Stimulated activated naive CD8-positive, alpha-beta T cell treated with anti-CD3 and anti-CD28 coated beads, Interleukin-15, amount 100 ng/mL, for 72 hours (primary cell): ENCODE measurements around the gene CDC45.
"Not testable (repeated sequence)": the region's sequence is repeated elsewhere in the genome, so short reads cannot be mapped to it uniquely, and the experiment has no call there.

Source experiments
- ATAC-seq: fragments of 150-1000 bp; cut with Tn5 transposase; 2 replicates; pipeline ENCODE4 v1.10.0; 2021; ENCODE audit warnings: mild to moderate bottlenecking, moderate library complexity
- DNase-seq, 2 donors: peaks; one replicate each; pipeline ENCODE4 v3.0.0; 2021 to 2022
- H3K27ac Mint-ChIP-seq, 2 donors: one replicate each; pipeline ENCODE4 v1.8.0; 2022; ENCODE audit warnings: mild to moderate bottlenecking in 2 of 2, mixed read lengths in 2 of 2, moderate library complexity in 2 of 2
- H3K27me3 Mint-ChIP-seq: one replicate; pipeline ENCODE4 v1.8.0; 2022; ENCODE audit warnings: mixed read lengths
- H3K4me1 Mint-ChIP-seq: one replicate; pipeline ENCODE4 v1.8.0; 2022; ENCODE audit warnings: mild to moderate bottlenecking, mixed read lengths
- H3K4me3 Mint-ChIP-seq, 2 donors: one replicate each; pipeline ENCODE4 v1.8.0; 2022; ENCODE audit warnings: mild to moderate bottlenecking in 2 of 2, mixed read lengths in 2 of 2, moderate library complexity in 1 of 2
- H3K9me3 Mint-ChIP-seq, 2 donors: one replicate each; pipeline ENCODE4 v1.8.0; 2022; ENCODE audit warnings: mixed read lengths in 2 of 2

CDC45 gene, protein sequence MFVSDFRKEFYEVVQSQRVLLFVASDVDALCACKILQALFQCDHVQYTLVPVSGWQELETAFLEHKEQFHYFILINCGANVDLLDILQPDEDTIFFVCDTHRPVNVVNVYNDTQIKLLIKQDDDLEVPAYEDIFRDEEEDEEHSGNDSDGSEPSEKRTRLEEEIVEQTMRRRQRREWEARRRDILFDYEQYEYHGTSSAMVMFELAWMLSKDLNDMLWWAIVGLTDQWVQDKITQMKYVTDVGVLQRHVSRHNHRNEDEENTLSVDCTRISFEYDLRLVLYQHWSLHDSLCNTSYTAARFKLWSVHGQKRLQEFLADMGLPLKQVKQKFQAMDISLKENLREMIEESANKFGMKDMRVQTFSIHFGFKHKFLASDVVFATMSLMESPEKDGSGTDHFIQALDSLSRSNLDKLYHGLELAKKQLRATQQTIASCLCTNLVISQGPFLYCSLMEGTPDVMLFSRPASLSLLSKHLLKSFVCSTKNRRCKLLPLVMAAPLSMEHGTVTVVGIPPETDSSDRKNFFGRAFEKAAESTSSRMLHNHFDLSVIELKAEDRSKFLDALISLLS

DNA sequence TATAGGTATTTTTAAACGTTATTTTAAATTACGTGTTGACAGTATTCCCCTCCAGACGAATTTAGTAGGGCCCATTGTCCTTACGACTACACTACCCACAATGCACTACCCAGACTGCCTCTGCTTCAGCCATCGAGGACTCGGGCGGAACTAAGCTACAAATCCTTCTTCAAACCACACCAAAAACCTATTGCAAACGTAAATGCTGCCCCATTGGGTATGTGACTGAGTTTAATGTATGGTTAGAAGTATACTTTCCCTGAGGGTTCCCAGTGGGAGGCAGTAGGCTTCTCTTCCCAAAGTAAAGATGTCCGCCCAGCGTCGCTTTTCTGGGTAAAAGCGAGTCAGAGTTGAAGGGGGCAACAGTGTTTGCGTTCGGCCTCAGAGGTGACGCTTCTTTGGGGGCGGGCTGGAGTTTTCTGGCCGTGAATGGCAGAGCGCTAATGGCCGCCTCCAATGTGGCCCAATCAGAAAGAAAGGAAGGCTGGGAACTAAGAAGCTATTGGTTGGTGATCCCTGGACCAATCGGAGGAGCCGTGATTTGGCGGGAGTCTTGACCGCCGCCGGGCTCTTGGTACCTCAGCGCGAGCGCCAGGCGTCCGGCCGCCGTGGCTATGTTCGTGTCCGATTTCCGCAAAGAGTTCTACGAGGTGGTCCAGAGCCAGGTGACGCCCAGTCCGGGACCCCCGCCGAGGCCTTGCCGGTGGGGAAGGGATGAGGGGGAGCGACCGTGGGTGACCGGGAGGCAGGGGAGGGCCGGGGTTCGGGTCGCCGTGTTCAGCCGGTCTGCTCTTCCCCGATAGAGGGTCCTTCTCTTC lies at the start of gene CDC45:
Gene CDC45, plus strand, starts transcription at position 566 of the 818 bp plus-strand sequence. Its CDS starts 49 bp downstream, at position 615.
- H3K27ac Mint-ChIP-seq, result peak within 1 kb of the TSS; percentile 100
- ATAC-seq (peak; percentile 95), DNase-seq (peak; percentile 93 to 96)
- peak within 1 kb of the TSS; percentile 98 to 99 for H3K4me3 Mint-ChIP-seq
- H3K4me1 Mint-ChIP-seq, result peaks cover 47% of the 10 kb centered on the region
- H3K27me3 Mint-ChIP-seq, result no peaks in the 10 kb centered on the region
- H3K9me3 Mint-ChIP-seq, result no peaks in the 10 kb centered on the region

DNA sequence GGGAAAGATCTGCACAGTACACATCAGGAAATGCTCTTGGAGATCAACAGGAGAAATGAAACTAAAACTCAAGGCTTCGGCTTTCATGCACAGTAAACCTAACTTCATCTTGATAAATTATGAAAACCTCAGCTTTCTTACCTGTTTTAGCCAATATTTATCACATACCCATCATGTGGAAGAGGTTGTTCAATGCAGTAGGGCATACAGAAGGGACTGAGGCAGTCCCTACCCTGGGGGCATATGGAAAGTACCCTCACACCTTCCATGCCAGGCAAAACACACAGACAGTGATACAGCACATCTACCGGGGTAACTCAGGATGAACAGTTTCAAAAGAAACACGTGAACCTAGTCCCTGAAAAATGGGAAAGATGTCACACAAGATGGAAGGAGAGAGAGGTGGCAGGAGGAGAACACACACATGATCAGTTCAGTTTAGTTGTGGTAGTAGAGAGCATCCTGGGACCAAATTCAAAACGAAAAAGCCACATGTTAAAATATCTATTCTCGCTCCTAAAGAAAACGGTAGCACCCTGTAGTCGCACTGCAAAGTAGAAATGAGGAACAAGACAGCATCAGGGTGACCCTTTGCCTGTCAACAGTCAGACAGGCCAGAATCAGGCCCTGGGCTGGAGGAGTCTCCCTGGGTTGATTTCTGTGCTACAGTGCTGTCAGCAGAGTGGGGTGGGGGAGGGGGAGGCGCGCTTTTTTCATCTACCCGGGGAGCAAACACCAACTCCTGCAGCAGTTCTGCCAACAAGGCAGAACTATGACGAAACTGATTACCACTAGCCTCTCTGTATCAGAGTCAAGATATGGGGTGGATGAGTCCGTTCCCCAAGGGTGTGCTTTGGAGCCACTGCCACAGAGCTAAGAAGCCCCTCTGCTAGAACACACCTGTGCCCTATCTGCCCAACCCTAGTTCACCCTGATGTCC lies 49.5 kb upstream of the CDC45 start:
- DNase-seq (peak in 1 of 2 donors; percentile 29), ATAC-seq (peak; percentile 4)
- Mint-ChIP-seq H3K4me1 (peaks cover 54% of the 10 kb centered on the region), H3K4me3 (peak overlapping the region; percentile 92 to 95), H3K27me3 (no peaks in the 10 kb centered on the region), H3K27ac (peak overlapping the region; percentile 89 to 96), H3K9me3 (no peaks in the 10 kb centered on the region)

DNA sequence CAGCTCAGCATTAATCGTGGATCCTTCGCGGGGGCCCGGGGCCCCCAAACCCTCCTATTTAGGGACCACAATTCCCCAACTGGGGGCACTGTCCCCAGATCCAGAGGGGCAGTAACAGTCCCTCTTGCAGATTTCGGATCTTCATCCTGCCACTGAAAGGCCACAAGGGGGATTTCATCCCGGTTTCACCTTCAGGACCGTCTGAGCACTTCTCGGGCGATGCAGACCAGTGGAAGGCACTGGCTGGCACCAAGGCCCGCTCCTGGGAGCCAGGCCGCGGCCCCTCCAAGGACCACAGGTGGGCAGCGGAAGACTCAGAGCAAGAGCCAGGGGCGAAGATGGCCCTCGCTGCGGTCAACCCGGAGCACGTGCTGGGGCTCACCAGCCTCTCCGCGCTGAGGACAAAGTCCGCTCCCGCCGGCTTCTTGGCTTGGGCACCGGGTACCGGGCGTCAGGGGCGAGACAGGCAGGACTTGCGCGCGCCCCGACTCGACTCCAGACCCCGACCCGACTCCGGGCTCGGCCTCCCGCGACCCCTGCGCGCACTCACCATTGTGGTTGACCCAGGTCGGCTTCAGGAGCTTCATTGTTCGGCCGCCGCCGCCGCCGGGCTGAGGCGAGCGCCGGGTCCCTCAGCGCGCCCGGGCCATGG lies 48.7 kb upstream of the CDC45 start:
- Mint-ChIP-seq H3K27me3 (no peaks in the 10 kb centered on the region), H3K27ac (peak overlapping the region; percentile 89 to 96), H3K9me3 (no peaks in the 10 kb centered on the region), H3K4me1 (peaks cover 54% of the 10 kb centered on the region), H3K4me3 (peak overlapping the region; percentile 92 to 95)
- peak; percentile 31 to 45 for DNase-seq
- no peak for ATAC-seq

DNA sequence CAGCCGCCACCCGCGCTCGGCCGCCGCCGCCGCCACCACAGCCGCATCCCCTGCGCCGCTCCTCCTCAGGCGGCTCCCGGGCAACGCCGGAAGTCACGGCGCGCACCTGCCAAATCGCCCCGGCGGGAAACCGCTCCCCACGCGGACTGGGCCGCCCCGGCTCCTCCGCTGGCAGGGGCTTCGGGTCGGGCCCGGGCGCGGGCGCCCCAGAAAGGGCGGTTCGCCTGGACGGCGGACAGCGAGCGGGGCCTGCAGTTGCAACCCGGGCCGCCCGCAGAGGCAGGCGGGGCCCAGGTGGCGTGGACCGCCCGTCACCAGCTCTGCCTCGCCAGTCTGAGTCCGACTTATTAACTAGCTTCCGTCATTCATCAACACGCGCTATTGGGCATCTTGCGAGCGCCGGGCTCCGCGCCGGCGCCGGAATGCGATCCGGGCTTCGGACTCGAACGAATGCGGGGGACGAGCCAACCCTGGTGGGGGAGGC lies 48.0 kb upstream of the CDC45 start, which contains the start of gene HIRA:
Gene HIRA, minus strand, starts transcription at position 85 of the 484 bp plus-strand sequence. CDS start 257 bp downstream, outside the sequence.
- Mint-ChIP-seq H3K27me3 (no peaks in the 10 kb centered on the region), H3K4me3 (peak within 1 kb of the TSS; percentile 92 to 95), H3K27ac (peak within 1 kb of the TSS; percentile 94 to 98), H3K9me3 (no peaks in the 10 kb centered on the region), H3K4me1 (peaks cover 54% of the 10 kb centered on the region)
- ATAC-seq, result peak; percentile 76
- peak; percentile 89 to 93 for DNase-seq

DNA sequence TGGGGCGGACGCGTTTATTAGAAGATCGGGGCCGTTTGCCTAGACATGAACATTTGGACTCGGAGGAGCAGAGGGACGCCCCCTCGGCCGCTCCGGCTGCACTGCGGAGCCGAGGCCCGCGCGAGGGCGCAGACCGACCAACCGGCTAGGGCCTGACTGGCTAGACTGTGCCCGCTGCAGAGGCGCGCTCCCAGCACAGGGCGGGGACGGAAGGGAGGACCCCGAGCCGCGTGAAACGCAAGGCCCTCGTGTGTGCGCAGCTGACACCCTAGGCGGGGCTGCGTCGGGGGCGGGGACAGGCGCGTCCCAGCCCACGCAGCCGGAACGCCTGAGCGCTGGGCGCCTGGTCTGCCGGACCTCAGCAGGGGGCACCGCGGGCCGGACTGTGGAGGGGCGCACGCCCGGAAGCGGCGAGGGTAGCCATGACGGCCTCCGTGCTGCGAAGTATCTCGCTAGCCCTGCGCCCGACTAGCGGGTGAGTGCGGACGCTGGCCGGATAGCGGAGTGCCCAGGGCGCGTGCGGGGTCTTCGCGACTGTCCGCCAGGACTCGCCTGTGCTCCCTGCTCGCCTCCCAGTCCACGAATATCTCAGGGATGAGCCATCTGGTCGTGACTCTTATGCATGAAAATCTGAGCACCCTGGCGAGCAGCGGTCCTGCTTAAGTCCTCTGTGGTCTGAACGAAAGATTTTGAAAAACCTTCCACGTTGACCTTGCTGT lies 47.4 kb upstream of the CDC45 start, which contains the start of gene MRPL40:
Gene MRPL40, plus strand, starts transcription at position 413 of the 719 bp plus-strand sequence. Its CDS starts 10 bp downstream, at position 423.
- no peaks in the 10 kb centered on the region for H3K9me3 Mint-ChIP-seq
- DNase-seq, result peak; percentile 91 to 93

DNA sequence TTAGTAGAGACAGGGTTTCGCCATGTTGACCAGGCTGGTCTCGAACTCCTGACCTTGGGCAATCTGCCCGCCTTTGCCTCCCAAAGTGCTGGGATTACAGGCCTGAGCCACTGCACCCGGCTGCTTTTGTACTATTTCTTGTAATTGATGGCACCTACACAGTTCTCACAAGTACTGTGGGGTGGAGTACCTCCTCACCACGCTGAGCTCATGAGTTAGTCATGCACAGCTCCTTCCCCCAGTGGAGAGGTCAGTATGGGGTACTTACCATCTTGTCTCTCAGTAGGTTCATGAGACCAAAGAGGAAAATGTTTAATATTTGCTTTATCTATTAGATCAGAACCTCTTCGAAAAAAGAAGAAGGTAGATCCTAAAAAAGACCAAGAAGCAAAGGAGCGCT lies 45.3 kb upstream of the CDC45 start:
- peak overlapping the region; percentile 25 to 63 for H3K27ac Mint-ChIP-seq
- ATAC-seq, result no peak

More for the DNA sequence above, 47.4 kb upstream of the CDC45 start, which contains the start of gene MRPL40:
- Mint-ChIP-seq H3K27ac (peak within 1 kb of the TSS; percentile 94 to 98), H3K4me3 (peak within 1 kb of the TSS; percentile 92 to 95), H3K4me1 (peaks cover 50% of the 10 kb centered on the region), H3K27me3 (no peaks in the 10 kb centered on the region)
- peak; percentile 93 for ATAC-seq

DNA sequence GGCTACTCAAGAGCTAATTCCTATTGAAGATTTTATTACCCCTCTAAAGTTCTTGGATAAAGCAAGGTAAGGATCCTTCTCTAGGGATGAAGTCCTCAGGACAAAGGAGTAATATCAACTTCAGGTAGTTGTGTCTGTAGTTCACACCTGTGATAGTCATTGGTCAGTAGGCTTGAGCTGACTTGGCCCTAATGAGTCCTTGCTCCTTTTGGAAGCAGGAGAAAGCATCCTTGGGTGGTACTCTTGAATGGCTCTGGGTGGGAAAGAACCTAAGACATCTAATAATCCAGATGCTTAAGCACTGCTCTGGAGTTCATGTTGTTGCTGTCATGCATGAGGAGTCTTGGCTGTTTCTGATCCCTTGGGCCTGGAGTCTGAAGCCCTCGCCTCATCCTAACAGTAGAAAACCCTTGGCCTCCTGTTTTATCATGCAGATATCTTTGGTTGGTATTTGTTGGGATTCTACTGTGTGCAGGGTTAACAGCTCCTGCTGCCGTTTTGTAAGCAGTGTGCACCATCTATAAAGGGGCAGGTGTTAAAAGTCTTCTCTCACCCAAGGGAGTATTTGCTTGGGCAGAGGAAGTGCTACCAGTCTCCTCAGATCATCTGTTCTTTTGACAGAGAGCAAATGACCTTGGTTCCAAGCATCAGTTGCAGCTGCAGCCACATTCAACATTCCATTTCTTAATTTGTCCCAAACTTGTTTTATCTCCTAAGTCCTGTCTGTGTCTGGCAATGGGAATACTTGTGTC lies 44.7 kb upstream of the CDC45 start:
- H3K9me3 Mint-ChIP-seq, result no peaks in the 10 kb centered on the region
- no peak overlapping the region for H3K4me3 Mint-ChIP-seq
- ATAC-seq (no peak), DNase-seq (no peak)
- H3K27me3 Mint-ChIP-seq, result no peaks in the 10 kb centered on the region
- H3K27ac Mint-ChIP-seq, result no peak overlapping the region
- H3K4me1 Mint-ChIP-seq, result peaks cover 36% of the 10 kb centered on the region

More for the DNA sequence above, 45.3 kb upstream of the CDC45 start:
- DNase-seq, result peak in 1 of 2 donors; percentile 11
- H3K4me1 Mint-ChIP-seq, result peaks cover 42% of the 10 kb centered on the region
- peak overlapping the region; percentile 92 to 95 for H3K4me3 Mint-ChIP-seq
- H3K9me3 Mint-ChIP-seq, result no peaks in the 10 kb centered on the region
- H3K27me3 Mint-ChIP-seq, result no peaks in the 10 kb centered on the region

DNA sequence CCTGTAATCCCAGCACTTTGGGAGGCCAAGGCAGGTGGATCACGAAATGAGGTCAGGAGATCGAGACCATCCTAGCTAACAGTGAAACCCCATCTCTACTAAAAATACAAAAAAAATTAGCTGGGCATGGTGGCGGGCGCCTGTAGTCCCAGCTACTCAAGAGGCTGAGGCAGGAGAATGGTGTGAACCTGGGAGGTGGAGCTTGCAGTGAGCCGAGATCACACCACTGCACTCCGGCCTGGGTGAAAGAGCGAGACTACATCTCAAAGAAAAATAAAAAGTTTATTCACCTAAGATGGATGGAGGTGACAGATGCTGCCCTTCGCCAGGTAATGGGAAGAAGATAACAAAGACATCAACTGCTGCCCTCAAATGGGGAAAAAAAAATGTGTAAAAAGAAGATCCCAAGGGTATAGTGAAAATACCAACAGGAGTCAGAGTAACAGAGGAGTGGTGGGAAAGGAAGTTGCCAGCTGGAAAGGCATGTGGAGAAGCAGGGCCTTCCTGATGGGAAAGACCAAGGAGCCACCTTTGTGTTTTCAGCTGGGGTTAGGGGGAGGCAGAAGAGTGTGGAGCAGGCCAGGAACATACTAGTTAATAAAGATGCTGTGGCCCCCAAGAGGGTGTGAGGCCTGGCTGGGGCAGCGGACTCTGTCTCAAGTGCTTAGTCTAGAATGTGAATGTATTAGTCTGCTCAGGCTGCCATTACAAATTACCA lies 43.1 kb upstream of the CDC45 start:
- not testable (repeated sequence) for H3K9me3 Mint-ChIP-seq, H3K27me3 Mint-ChIP-seq, H3K4me3 Mint-ChIP-seq, ATAC-seq, DNase-seq
- Mint-ChIP-seq H3K4me1 (peaks cover 35% of the 10 kb centered on the region), H3K27ac (peak overlapping the region in 1 of 2 donors; percentile 74)

DNA sequence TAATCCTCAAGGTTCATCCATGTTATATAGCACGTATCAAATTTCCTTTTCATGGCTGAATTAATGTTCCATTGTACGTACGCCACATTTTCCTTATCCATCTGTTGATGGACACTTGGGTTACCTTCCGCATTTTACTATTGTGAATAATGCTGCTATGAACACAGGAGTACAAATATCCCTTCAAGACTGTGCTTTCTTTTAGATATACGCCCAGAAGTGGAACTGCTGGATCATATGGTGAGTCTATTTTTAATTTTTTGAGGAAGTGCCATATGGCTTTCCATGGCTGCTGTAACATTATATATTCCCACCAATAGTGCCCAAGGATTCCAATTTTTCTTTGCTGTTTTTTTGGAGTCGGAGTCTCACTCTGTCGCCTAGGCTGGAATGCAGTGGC lies 41.4 kb upstream of the CDC45 start:
- DNase-seq (no peak), ATAC-seq (no peak)
- no peaks in the 10 kb centered on the region for H3K9me3 Mint-ChIP-seq
- peak overlapping the region in 1 of 2 donors; percentile 7 for H3K27ac Mint-ChIP-seq
- no peak overlapping the region for H3K4me3 Mint-ChIP-seq
- H3K27me3 Mint-ChIP-seq, result no peaks in the 10 kb centered on the region
- peaks cover 30% of the 10 kb centered on the region for H3K4me1 Mint-ChIP-seq

DNA sequence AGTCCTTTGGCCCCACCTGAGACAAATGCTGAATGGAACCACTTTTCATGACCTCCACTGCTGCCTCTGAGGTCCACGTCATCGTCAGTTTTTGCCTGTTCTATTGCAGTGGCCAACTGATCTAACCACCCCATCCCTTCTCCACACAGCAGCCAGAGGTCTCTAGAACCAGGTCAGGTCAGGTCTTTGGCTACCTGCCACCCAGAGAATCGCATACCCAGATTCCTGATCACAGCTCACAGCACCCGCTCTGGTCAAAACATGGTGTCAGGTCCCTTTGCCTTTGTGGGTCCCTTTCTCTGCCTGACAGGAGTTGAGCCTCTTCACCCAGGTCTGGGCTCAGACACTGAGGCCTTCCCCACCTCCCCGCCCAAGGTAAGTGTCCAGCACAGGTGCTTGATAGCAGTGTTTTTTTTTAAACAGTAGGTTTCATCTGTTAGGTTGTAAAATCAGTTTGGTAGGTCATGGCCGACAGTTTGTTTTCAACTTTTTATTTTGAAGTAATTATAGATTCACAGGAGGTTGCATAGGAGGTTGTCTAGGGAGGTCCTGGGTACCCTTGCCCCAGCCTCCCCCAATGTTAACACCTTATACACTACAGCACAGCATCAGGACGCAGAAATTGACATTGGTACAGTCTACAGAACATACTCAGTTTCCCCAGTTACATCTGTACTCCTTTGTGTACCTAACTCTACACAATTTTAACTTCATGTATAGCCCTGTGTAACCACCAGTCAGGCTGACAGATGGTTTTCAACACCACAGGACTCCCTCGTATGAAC lies 39.1 kb upstream of the CDC45 start:
- ATAC-seq, result no peak
- DNase-seq, result no peak
- H3K27me3 Mint-ChIP-seq, result no peaks in the 10 kb centered on the region
- no peak overlapping the region for H3K4me3 Mint-ChIP-seq
- H3K27ac Mint-ChIP-seq, result peak overlapping the region in 1 of 2 donors; percentile 66
- peaks cover 40% of the 10 kb centered on the region for H3K4me1 Mint-ChIP-seq
- no peaks in the 10 kb centered on the region for H3K9me3 Mint-ChIP-seq

DNA sequence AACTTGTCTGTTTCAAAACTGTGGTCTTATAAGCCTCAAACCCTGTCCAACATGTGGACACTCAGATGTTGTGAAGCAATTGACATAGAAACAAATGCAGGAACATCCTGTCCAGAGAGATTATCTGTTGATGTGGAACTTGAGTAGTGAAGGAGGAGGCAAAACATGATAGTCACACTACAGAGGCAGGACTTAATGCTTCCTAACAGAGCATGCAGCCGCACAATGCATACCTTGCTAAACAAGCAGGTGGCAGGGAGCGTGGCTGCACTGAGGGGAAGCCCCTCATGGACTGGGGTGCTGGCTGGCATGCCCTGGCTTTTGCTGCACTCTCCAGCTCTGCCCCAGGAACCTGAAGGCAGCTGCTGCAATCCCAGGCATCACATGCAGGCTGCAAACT lies 37.6 kb upstream of the CDC45 start:
- H3K9me3 Mint-ChIP-seq, result no peaks in the 10 kb centered on the region
- ATAC-seq, result no peak
- H3K4me1 Mint-ChIP-seq, result peaks cover 55% of the 10 kb centered on the region
- H3K4me3 Mint-ChIP-seq, result no peak overlapping the region
- no peaks in the 10 kb centered on the region for H3K27me3 Mint-ChIP-seq
- no peak for DNase-seq
- peak overlapping the region in 1 of 2 donors; percentile 59 for H3K27ac Mint-ChIP-seq
